ENCODE measurements around the gene GFRA4. TPM values are rescaled to one million over a fixed set of nuclear protein-coding genes. Genes with fewer than 3 reads are reported as not detected.

GFRA4 gene
- total and polyA plus RNA-seq, 2 donors: not detected

GRCh38 chr20:3674995-3675900 lies 12.0 kb upstream of the GFRA4 start:
- no peaks in the 10 kb centered on the region for H3K4me1 ChIP-seq (ENCODE audit: insufficient read depth)
- H3K36me3 ChIP-seq (ENCODE audit: insufficient read depth): no peaks in the 10 kb centered on the region
- no peak for DNase-seq (ENCODE audit: extremely low spot score)
- H3K4me3 ChIP-seq (ENCODE audit: low read depth, low read length): no peak overlapping the region
- no peak overlapping the region for H3K27ac ChIP-seq (ENCODE audit: low read depth)
- WGBS: 66% methylated on average over 13 of the region's 13 CpGs

DNA sequence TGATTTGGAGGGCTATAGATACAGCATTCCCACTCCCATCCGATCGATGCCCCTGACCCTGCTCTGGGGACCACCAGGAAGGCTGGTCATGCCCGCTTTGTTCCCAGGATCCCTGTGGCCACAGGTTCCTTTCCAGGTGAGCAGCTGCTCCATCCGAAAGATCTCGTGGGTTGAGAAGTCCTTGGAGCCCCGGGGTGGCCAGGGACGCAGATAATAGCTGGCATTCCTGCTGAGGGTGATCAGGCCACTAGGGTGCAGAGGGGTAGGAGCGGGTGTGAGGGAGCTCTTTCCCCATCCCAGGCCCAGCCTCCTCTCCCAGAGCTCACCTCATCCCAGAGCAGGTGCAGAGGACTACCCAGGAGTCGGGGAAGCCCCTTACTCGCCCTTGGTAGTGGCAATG lies 11.2 kb upstream of the GFRA4 start:
- no peak for DNase-seq (ENCODE audit: extremely low spot score)
- H3K36me3 ChIP-seq (ENCODE audit: insufficient read depth): no peaks in the 10 kb centered on the region
- no peak overlapping the region for H3K4me3 ChIP-seq (ENCODE audit: low read depth, low read length)
- 78% methylated on average over 10 of the region's 10 CpGs for WGBS
- no peak overlapping the region for H3K27ac ChIP-seq (ENCODE audit: low read depth)
- no peaks in the 10 kb centered on the region for H3K4me1 ChIP-seq (ENCODE audit: insufficient read depth)

DNA sequence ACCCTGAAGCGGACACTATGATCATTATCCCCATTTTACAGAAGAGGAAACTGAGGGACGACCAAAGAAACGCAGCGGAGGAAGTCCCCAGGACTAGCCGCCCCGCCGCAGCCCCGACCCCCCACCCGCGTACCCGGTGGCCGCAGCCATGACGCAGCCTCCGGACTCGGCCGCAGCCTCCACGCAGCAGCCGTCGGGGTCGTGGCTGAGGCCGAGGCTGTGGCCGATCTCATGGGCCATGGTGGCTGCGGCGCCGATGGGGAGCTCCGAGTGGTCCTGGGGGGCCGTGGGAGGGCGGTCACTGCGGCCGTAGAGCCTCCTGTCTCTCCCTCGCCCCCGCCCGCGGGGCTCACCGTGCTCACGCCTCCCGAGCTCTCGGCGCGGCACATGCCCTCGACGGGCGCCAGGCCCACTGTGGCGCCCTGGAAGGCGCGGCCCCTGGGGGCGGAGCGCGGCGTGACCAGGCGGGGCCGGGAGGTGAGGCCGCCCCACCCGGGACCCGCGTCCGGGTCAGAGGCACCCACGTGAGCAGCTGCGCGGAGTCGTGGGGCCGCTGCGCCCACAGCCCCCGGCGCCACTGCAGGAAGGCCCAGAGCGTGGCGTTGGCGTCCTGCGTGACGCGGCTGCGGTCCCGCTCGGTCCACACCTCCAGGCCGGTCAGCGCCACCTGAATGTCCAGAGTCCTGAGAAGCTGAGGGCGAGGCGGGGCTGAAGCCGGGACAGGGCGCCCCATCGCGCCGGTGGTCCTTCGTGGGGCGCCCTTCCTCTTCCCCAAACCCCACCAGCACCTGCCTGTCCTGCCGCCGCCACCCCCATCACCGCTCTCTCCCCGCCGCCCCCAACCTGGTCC lies 10.2 kb upstream of the GFRA4 start:
- H3K4me3 ChIP-seq (ENCODE audit: low read depth, low read length): no peak overlapping the region
- no peaks in the 10 kb centered on the region for H3K4me1 ChIP-seq (ENCODE audit: insufficient read depth)
- H3K27ac ChIP-seq (ENCODE audit: low read depth): no peak overlapping the region
- H3K36me3 ChIP-seq (ENCODE audit: insufficient read depth): no peaks in the 10 kb centered on the region
- 73% methylated on average over 90 of the region's 90 CpGs for WGBS
- DNase-seq (ENCODE audit: extremely low spot score): no peak

GRCh38 chr20:3672547-3673171 lies 9.5 kb upstream of the GFRA4 start:
- no peak for DNase-seq (ENCODE audit: extremely low spot score)
- Histone ChIP-seq H3K27ac (ENCODE audit: low read depth) (no peak overlapping the region), H3K36me3 (ENCODE audit: insufficient read depth) (no peaks in the 10 kb centered on the region), H3K4me3 (ENCODE audit: low read depth, low read length) (no peak overlapping the region), H3K4me1 (ENCODE audit: insufficient read depth) (no peaks in the 10 kb centered on the region)
- WGBS: 60% methylated on average over 58 of the region's 58 CpGs

- Histone ChIP-seq H3K4me1 (ENCODE audit: insufficient read depth) (no peaks in the 10 kb centered on the region), H3K36me3 (ENCODE audit: insufficient read depth) (no peaks in the 10 kb centered on the region), H3K4me3 (ENCODE audit: low read depth, low read length) (no peak overlapping the region), H3K27ac (ENCODE audit: low read depth) (no peak overlapping the region)
- 82% methylated on average over 23 of the region's 23 CpGs for WGBS
- no peak for DNase-seq (ENCODE audit: extremely low spot score)
Observed at GRCh38 chr20:3671986-3672546, 8.9 kb upstream of the GFRA4 start.

- Histone ChIP-seq H3K4me1 (ENCODE audit: insufficient read depth) (no peaks in the 10 kb centered on the region), H3K36me3 (ENCODE audit: insufficient read depth) (no peaks in the 10 kb centered on the region), H3K4me3 (ENCODE audit: low read depth, low read length) (no peak overlapping the region), H3K27ac (ENCODE audit: low read depth) (no peak overlapping the region)
- DNase-seq (ENCODE audit: extremely low spot score): no peak
- 84% methylated on average over 10 of the region's 10 CpGs for WGBS
Observed at GRCh38 chr20:3670945-3671344, 7.7 kb upstream of the GFRA4 start.

DNA sequence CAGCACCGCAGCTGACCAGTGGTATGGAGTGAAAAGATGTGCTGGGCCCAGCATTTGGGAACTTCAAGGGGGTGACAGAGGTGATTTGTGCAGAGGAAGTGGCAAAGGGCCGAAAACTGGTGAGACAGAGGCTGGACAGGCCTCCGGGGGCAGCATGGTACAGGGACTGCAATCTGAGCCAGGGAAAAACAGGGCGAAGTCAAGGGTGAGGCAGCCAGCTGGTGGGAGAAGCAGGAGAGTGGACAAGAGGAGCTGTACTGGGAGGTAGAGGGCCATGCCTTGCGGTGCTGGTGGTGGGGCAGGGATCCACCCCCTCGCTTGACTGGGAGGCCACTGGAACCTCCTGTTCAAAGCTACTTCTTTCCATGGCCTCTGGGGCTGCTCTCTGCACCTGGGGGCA lies 7.3 kb upstream of the GFRA4 start:
- Histone ChIP-seq H3K36me3 (ENCODE audit: insufficient read depth) (no peaks in the 10 kb centered on the region), H3K27ac (ENCODE audit: low read depth) (no peak overlapping the region), H3K4me3 (ENCODE audit: low read depth, low read length) (no peak overlapping the region), H3K4me1 (ENCODE audit: insufficient read depth) (no peaks in the 10 kb centered on the region)
- DNase-seq (ENCODE audit: extremely low spot score): no peak
- WGBS: 53% methylated on average over 6 of the region's 6 CpGs

DNA sequence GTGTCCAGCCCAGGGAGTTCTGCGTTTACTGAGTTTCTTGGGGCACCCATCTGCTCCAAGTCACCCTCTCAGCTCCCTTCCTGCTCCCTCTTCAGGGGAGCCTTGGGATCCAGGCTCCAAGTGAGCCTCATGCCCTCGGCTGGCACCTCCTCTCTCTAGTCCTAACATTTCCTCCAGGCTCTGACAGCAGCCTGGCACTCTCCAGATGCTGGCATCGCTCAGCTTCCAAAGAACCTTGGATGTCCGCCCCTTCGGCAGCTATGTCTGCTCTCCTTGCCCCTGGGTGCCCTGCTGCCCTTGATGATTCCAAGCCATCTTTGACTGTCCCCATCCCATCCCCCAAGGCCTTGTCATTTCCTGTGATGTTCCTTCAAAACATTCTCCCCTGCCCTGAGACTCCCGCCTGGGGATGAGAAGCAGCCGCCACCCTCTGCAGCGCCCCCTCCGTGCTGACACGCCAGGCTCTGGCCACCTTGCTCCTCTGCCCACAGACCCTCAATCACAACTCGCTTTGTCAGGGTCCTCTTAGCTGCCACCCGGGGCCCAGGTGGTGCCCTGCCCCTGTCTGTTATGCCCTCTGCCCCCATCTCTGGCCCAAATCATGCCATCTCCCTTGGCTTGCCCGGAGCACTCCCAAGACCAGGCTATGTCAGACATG lies 6.6 kb upstream of the GFRA4 start:
- Histone ChIP-seq H3K4me1 (ENCODE audit: insufficient read depth) (no peaks in the 10 kb centered on the region), H3K36me3 (ENCODE audit: insufficient read depth) (no peaks in the 10 kb centered on the region), H3K27ac (ENCODE audit: low read depth) (no peak overlapping the region), H3K4me3 (ENCODE audit: low read depth, low read length) (no peak overlapping the region)
- no peak for DNase-seq (ENCODE audit: extremely low spot score)
- 82% methylated on average over 13 of the region's 13 CpGs for WGBS

DNA sequence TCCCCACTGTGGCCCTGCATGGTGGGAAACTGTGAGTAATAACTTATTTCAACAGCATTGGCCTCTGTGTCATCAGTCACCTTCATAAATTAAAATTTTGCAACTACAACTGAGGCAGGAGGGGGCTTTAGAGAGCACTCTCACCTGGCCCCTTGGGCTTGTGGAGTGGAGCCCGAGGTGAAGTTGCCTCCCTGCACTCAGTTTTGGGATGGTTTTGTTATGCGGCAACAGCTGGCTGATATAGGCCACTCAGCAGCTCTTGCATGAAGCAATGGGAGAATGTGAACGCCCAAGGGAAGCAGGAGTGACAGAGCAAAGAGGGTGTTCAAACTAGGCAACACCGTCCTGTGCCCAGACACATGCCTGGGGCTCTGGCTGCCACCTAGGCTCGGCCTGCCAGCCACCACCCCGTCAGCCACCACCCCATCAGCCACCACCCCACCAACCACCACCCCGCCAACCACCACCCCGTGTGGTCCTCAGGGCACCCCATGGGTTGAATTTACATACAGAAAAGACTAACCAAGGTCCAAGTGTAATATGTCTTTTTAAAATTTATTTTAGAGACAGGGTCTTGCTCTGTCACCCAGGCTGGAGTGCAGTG lies 4.3 kb upstream of the GFRA4 start:
- DNase-seq (ENCODE audit: extremely low spot score): no peak
- WGBS: 91% methylated on average over 8 of the region's 8 CpGs
- Histone ChIP-seq H3K4me3 (ENCODE audit: low read depth, low read length) (no peak overlapping the region), H3K4me1 (ENCODE audit: insufficient read depth) (no peaks in the 10 kb centered on the region), H3K36me3 (ENCODE audit: insufficient read depth) (no peaks in the 10 kb centered on the region), H3K27ac (ENCODE audit: low read depth) (no peak overlapping the region)

DNA sequence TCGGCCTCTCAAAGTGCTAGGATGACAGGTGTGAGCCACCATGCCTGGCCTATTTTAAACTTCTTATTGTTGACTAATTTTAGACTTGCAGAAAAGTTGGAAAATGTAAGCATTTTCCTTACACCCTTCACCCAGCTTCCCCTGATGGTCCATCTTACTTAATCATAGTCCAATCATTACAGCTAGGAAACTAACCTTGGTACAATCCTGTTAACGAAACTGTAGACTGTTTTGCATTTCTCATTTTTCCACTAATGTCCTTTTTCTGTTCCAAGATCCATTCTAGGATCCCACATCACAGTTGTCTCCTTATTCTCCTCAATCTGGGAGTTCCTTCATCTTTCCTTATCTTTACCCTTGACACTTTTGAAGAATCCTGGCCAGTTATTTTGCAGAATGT lies 659 bp upstream of the GFRA4 start:
- no peaks in the 10 kb centered on the region for H3K36me3 ChIP-seq (ENCODE audit: insufficient read depth)
- WGBS: 91% methylated on average over 2 of the region's 2 CpGs
- no peak overlapping the region for H3K4me3 ChIP-seq (ENCODE audit: low read depth, low read length)
- H3K27ac ChIP-seq (ENCODE audit: low read depth): no peak overlapping the region
- no peaks in the 10 kb centered on the region for H3K4me1 ChIP-seq (ENCODE audit: insufficient read depth)
- DNase-seq (ENCODE audit: extremely low spot score): no peak

DNA sequence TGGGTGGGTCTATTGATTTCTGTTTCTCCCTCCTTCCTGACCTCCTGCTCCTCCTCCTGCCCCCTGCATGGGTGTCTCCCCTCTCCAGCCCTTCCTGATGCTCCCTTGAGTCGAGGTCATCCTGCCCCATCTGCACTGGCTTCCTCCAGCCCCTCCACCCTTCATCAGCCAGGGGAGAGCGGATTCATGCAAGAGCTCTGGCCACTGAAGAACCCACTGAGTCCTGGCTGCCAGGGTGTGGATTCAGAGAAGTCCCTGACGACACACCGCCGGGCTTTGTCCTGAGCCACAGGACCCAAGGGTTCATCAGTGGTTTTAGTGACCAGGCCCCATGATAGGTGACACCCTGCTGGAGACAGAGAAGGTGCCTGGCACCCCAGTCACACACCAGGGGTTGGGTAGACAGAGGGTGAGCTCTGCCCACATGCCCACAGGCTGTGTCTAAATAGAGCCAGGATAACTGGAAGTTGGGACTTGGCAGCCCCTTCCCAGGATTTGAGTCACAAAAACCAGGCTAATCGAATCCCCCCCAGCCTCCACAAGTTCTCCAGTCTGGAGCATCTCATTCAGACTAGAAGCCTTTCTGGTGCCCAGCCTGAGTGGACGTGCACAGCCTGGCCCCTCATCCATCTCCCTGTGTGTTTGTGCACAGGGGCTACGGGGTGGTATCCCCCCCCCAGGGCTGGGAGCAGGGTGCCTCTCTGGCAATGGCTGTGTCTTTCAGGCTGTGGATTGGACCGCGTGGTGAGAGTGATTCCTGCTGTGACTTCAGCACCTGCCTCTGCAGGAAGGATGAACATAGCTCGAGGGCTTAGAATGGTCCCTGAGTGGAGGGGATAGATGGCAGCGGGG lies 1.2 kb downstream of the GFRA4 start:
- H3K27ac ChIP-seq (ENCODE audit: low read depth): no peak overlapping the region
- no peaks in the 10 kb centered on the region for H3K4me1 ChIP-seq (ENCODE audit: insufficient read depth)
- no peak overlapping the region for H3K4me3 ChIP-seq (ENCODE audit: low read depth, low read length)
- no peak for DNase-seq (ENCODE audit: extremely low spot score)
- H3K36me3 ChIP-seq (ENCODE audit: insufficient read depth): no peaks in the 10 kb centered on the region
- 74% methylated on average over 12 of the region's 12 CpGs for WGBS

Measured in urinary bladder (tissue), 4 donors.